SK-N-SH treated with all-trans-retinoic acid at 6 μM for 48 hours (cell line): ENCODE results near the gene URI1.

Experiments used
- ATAC-seq: fragments of 200-7000 bp; cut with Tn5 transposase; 3 replicates; pipeline ENCODE4 v1.9.1; 2020; ENCODE audit warnings: mild to moderate bottlenecking, moderate library complexity
- BACH2 ChIP-seq: fragments of 250-450 bp; sonication (Bioruptor Pico); IDR thresholded peaks from 2 replicates; pipeline ENCODE4 v1.9.0; 2021; ENCODE audit warnings: mild to moderate bottlenecking, borderline replicate concordance
- CREB5 ChIP-seq: fragments of 250-450 bp; sonication (Bioruptor Pico); IDR thresholded peaks from 2 replicates; pipeline ENCODE4 v1.5.1; 2020; ENCODE audit warnings: low read depth, mild to moderate bottlenecking, moderate library complexity
- CSDC2 ChIP-seq: fragments of 250-450 bp; sonication (Bioruptor Pico); IDR thresholded peaks from 2 replicates; pipeline ENCODE4 v1.5.0; 2020; ENCODE audit warnings: mild to moderate bottlenecking, moderate library complexity
- ESRRG ChIP-seq: fragments of 250-450 bp; sonication (Bioruptor Pico); IDR thresholded peaks from 2 replicates; pipeline ENCODE4 v1.6.1; 2021; ENCODE audit warnings: mild to moderate bottlenecking
- GLIS3 ChIP-seq: fragments of 250-450 bp; sonication (Bioruptor Pico); IDR thresholded peaks from 2 replicates; pipeline ENCODE4 v1.5.0; 2020; ENCODE audit warnings: mild to moderate bottlenecking, moderate library complexity
- OSR1 ChIP-seq: fragments of 250-450 bp; sonication (Bioruptor Pico); IDR thresholded peaks from 2 replicates; pipeline ENCODE4 v1.8.0; 2022; ENCODE audit warnings: moderate library complexity, mild to moderate bottlenecking, inconsistent platforms
- PPARA ChIP-seq: fragments of 250-450 bp; sonication (Bioruptor Pico); IDR thresholded peaks from 2 replicates; pipeline ENCODE4 v1.5.0; 2020; ENCODE audit warnings: mild to moderate bottlenecking, borderline replicate concordance
- RARB ChIP-seq: fragments of 250-450 bp; sonication (Bioruptor Pico); IDR thresholded peaks from 2 replicates; pipeline ENCODE4 v1.8.0; 2021; ENCODE audit warnings: mild to moderate bottlenecking, moderate library complexity
- SNAI2 ChIP-seq: fragments of 250-450 bp; sonication (Bioruptor Pico); IDR thresholded peaks from 2 replicates; pipeline ENCODE4 v1.5.0; 2020; ENCODE audit warnings: mild to moderate bottlenecking, moderate library complexity
- TOX ChIP-seq: fragments of 250-450 bp; sonication (Bioruptor Pico); IDR thresholded peaks from 2 replicates; pipeline ENCODE4 v1.8.0; 2021; ENCODE audit warnings: mild to moderate bottlenecking, moderate library complexity, borderline replicate concordance
- TSHZ2 ChIP-seq: fragments of 250-450 bp; sonication (Bioruptor Pico); IDR thresholded peaks from 2 replicates; pipeline ENCODE4 v1.5.0; 2020; ENCODE audit warnings: mild to moderate bottlenecking, moderate library complexity
- ZC3H10 ChIP-seq: fragments of 250-450 bp; sonication (Bioruptor Pico); IDR thresholded peaks from 2 replicates; pipeline ENCODE4 v1.5.1; 2021; ENCODE audit warnings: mild to moderate bottlenecking, moderate library complexity
- ZFP3 ChIP-seq: fragments of 250-450 bp; sonication (Bioruptor Pico); IDR thresholded peaks from 2 replicates; pipeline ENCODE4 v1.5.0; 2020; ENCODE audit warnings: mild to moderate bottlenecking, moderate library complexity
- ZNF565 ChIP-seq: fragments of 450-650 bp; formaldehyde crosslinking; conservative IDR thresholded peaks from 2 replicates; pipeline ENCODE4 v1.5.0; 2020; ENCODE audit warnings: low read depth, mild to moderate bottlenecking, moderate library complexity
- ZNF70 ChIP-seq: fragments of 450-650 bp; formaldehyde crosslinking; IDR thresholded peaks from 2 replicates; pipeline ENCODE4 v1.5.0; 2020; ENCODE audit warnings: mild to moderate bottlenecking, moderate library complexity
- ZNF8 ChIP-seq: fragments of 450-650 bp; formaldehyde crosslinking; IDR thresholded peaks from 2 replicates; pipeline ENCODE4 v1.5.0; 2020; ENCODE audit warnings: mild to moderate bottlenecking, moderate library complexity
- TF ChIP-seq, protein P1 (sequence below): fragments of 250-450 bp; sonication (Bioruptor Pico); IDR thresholded peaks from 2 replicates; pipeline ENCODE4 v1.8.0; 2020; ENCODE audit warnings: mild to moderate bottlenecking, moderate library complexity, borderline replicate concordance
- TF ChIP-seq, protein P2 (sequence below): fragments of 250-450 bp; sonication (Bioruptor Pico); IDR thresholded peaks from 2 replicates; pipeline ENCODE4 v1.8.0; 2021; ENCODE audit warnings: low read depth, mild to moderate bottlenecking, moderate library complexity, borderline replicate concordance
- TF ChIP-seq, protein P3 (sequence below): fragments of 250-450 bp; sonication (Bioruptor Pico); IDR thresholded peaks from 2 replicates; pipeline ENCODE4 v1.5.1; 2021; ENCODE audit warnings: mild to moderate bottlenecking, moderate library complexity

Gene URI1

DNA sequence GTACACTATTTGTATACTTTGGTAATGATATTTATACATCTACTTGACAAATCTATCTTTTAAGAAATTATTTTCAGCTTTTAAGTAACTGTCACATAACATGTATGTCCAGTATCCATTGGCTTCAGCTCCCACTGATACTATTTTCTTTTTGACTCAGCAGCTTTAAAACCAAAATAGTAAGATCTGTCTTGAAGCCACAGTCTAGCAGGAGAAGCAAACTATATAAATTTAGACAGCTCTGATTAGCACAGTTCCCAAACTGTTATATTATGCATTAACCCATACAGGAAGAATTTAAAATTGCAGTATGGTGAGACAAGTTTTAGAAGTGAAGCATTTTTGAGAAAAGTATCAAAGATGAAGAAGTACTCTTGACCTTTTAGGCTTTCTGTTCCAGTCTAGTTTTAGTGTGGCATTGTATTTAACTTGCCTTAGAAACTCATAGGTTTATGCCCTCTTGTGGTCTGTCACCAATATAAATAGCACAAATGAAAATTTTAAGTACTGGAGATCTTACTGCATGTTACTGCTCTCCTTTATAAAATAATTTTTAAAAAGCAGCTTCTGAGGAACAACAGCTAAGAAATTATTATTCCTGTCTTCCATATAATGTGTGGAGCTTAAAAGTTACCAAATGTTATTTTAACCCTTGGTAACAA, 24.7 kb downstream of the URI1 start (continued):
- TF ChIP-seq BACH2 (no peak), TSHZ2 (CRISPR knock-in tag) (no peak), PPARA (CRISPR knock-in tag) (no peak)

GRCh38 chr19:29967623-29968022, 25.6 kb downstream of the URI1 start:
- TF ChIP-seq ESRRG (CRISPR knock-in tag) = no peak
- TF ChIP-seq, all 23 proteins: peak for 0
- ATAC-seq = peak; percentile 31; the same call in 2 of the 3 replicates

DNA sequence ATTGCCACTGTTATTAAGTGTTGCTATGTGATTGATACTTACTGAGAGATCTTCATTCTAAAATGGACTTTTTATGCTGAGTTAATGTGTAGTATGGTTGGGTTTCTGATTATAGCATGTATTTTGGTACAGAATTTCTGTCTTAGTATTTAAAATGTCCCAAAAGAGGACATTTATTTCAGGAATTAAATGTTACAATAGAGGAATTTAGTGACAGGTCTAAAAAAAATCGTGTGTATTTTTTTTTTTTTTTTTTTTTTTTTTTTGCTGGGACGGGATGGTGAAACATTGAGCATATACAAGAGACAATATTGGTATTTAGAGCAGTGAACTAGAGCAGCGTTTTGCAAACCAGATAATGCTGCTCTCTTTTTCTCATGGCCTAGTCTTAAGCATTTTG, 27.9 kb downstream of the URI1 start:
- ATAC-seq = no peak
- no peak for TF ChIP-seq GLIS3 (CRISPR knock-in tag)
- no peak for TF ChIP-seq ZC3H10 (CRISPR knock-in tag)
- no peak for TF ChIP-seq ZFP3 (CRISPR knock-in tag)
- TF ChIP-seq CSDC2 (CRISPR knock-in tag) = no peak
- TF ChIP-seq TOX (CRISPR knock-in tag) = no peak
- TF ChIP-seq, protein P1, sequence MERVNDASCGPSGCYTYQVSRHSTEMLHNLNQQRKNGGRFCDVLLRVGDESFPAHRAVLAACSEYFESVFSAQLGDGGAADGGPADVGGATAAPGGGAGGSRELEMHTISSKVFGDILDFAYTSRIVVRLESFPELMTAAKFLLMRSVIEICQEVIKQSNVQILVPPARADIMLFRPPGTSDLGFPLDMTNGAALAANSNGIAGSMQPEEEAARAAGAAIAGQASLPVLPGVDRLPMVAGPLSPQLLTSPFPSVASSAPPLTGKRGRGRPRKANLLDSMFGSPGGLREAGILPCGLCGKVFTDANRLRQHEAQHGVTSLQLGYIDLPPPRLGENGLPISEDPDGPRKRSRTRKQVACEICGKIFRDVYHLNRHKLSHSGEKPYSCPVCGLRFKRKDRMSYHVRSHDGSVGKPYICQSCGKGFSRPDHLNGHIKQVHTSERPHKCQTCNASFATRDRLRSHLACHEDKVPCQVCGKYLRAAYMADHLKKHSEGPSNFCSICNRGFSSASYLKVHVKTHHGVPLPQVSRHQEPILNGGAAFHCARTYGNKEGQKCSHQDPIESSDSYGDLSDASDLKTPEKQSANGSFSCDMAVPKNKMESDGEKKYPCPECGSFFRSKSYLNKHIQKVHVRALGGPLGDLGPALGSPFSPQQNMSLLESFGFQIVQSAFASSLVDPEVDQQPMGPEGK = no peak
- no peak for TF ChIP-seq ZNF565 (CRISPR knock-in tag)
- TF ChIP-seq OSR1 (CRISPR knock-in tag) = no peak
- TF ChIP-seq CREB5 (CRISPR knock-in tag) = no peak
- TF ChIP-seq TSHZ2 (CRISPR knock-in tag) = no peak
- no peak for TF ChIP-seq SNAI2 (CRISPR knock-in tag)
- TF ChIP-seq BACH2 = no peak
- TF ChIP-seq ESRRG (CRISPR knock-in tag) = no peak
- TF ChIP-seq, protein P2, sequence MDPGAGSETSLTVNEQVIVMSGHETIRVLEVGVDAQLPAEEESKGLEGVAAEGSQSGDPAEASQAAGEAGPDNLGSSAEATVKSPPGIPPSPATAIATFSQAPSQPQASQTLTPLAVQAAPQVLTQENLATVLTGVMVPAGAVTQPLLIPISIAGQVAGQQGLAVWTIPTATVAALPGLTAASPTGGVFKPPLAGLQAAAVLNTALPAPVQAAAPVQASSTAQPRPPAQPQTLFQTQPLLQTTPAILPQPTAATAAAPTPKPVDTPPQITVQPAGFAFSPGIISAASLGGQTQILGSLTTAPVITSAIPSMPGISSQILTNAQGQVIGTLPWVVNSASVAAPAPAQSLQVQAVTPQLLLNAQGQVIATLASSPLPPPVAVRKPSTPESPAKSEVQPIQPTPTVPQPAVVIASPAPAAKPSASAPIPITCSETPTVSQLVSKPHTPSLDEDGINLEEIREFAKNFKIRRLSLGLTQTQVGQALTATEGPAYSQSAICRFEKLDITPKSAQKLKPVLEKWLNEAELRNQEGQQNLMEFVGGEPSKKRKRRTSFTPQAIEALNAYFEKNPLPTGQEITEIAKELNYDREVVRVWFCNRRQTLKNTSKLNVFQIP (CRISPR knock-in tag) = no peak
- TF ChIP-seq ZNF70 (CRISPR knock-in tag) = no peak
- TF ChIP-seq PPARA (CRISPR knock-in tag) = no peak
- TF ChIP-seq ZNF8 (CRISPR knock-in tag) = no peak
- no peak for TF ChIP-seq RARB
- TF ChIP-seq, protein P3, sequence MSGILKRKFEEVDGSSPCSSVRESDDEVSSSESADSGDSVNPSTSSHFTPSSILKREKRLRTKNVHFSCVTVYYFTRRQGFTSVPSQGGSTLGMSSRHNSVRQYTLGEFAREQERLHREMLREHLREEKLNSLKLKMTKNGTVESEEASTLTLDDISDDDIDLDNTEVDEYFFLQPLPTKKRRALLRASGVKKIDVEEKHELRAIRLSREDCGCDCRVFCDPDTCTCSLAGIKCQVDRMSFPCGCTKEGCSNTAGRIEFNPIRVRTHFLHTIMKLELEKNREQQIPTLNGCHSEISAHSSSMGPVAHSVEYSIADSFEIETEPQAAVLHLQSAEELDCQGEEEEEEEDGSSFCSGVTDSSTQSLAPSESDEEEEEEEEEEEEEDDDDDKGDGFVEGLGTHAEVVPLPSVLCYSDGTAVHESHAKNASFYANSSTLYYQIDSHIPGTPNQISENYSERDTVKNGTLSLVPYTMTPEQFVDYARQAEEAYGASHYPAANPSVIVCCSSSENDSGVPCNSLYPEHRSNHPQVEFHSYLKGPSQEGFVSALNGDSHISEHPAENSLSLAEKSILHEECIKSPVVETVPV (CRISPR knock-in tag) = no peak
- TF ChIP-seq, all 23 proteins: peak for 0
